ENCODE data around the gene G6PC3.
"Not testable (repeated sequence)": the region's sequence is repeated elsewhere in the genome, so short reads cannot be mapped to it uniquely, and the experiment has no call there.

G6PC3 gene

DNA sequence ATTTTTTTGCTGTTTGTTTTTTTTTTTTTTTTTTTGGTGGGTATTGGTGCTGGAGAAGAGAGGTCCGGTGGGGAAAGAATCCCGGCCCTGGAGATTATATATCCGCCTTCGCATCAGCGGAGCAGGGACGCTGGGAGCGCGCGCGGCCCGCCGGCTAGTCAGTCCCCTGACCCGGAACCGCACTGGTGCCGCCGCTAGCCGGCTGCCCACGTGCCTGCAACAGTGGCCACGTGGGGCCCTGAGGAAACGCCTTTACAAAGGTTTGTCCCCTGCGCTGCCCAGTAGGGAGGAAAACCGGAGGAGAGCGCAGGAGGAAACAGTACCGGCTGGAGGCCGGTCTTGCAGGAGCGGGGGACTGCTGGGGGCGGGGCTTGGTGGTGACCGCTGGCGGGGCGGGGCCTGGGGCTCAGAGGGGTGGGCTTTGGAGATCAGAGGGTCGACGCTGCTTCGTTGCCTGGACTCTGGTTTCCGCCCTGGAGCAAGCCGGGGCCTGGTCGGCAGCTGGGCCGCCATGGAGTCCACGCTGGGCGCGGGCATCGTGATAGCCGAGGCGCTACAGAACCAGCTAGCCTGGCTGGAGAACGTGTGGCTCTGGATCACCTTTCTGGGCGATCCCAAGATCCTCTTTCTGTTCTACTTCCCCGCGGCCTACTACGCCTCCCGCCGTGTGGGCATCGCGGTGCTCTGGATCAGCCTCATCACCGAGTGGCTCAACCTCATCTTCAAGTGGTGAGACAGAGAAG lies at the start of gene G6PC3:
Gene G6PC3, plus strand, starts transcription at position 281 of the 743 bp plus-strand sequence. Its CDS starts 231 bp downstream, at position 512.
- DNase-seq = peak; percentile 83 to 93
- Mint-ChIP-seq H3K4me1 (peaks cover 38% of the 10 kb centered on the region), H3K4me3 (peak within 1 kb of the TSS; percentile 90 to 97), H3K9me3 (no peaks in the 10 kb centered on the region), H3K27me3 (no peaks in the 10 kb centered on the region), H3K27ac (peak within 1 kb of the TSS; percentile 96 to 98)
- ATAC-seq = peak; percentile 89

- not testable (repeated sequence) for ATAC-seq, H3K4me3 Mint-ChIP-seq, H3K9me3 Mint-ChIP-seq, H3K4me1 Mint-ChIP-seq, H3K27ac Mint-ChIP-seq, DNase-seq, H3K27me3 Mint-ChIP-seq
These were observed 49.3 kb upstream of the G6PC3 start for GRCh38 chr17:44021227-44021626.

- Mint-ChIP-seq H3K4me1 (no peaks in the 10 kb centered on the region), H3K27ac (no peak overlapping the region), H3K9me3 (no peaks in the 10 kb centered on the region), H3K27me3 (no peaks in the 10 kb centered on the region), H3K4me3 (no peak overlapping the region)
- DNase-seq = no peak
- no peak for ATAC-seq
These were observed 48.3 kb upstream of the G6PC3 start for GRCh38 chr17:44022246-44022645.

GRCh38 chr17:44023545-44024270 lies 46.8 kb upstream of the G6PC3 start:
- ATAC-seq (peak; percentile 39), DNase-seq (no peak)
- Mint-ChIP-seq H3K27me3 (no peaks in the 10 kb centered on the region), H3K27ac (peak overlapping the region in 1 of 2 donors; percentile 49), H3K4me1 (no peaks in the 10 kb centered on the region), H3K9me3 (no peaks in the 10 kb centered on the region), H3K4me3 (no peak overlapping the region)

- H3K9me3 Mint-ChIP-seq = no peaks in the 10 kb centered on the region
- H3K4me1 Mint-ChIP-seq = no peaks in the 10 kb centered on the region
- H3K27ac Mint-ChIP-seq = no peak overlapping the region
These were observed 46.3 kb upstream of the G6PC3 start for GRCh38 chr17:44024271-44024663.

GRCh38 chr17:44024853-44025252 lies 45.7 kb upstream of the G6PC3 start:
- H3K4me1 Mint-ChIP-seq = no peaks in the 10 kb centered on the region
- no peaks in the 10 kb centered on the region for H3K9me3 Mint-ChIP-seq
- DNase-seq (no peak), ATAC-seq (no peak)
- H3K4me3 Mint-ChIP-seq = no peak overlapping the region
- no peak overlapping the region for H3K27ac Mint-ChIP-seq
- no peaks in the 10 kb centered on the region for H3K27me3 Mint-ChIP-seq

More at GRCh38 chr17:44024271-44024663, 46.3 kb upstream of the G6PC3 start:
- Mint-ChIP-seq H3K27me3 (no peaks in the 10 kb centered on the region), H3K4me3 (no peak overlapping the region)
- ATAC-seq (no peak), DNase-seq (no peak)

GRCh38 chr17:44029736-44030135 lies 40.8 kb upstream of the G6PC3 start:
- H3K4me1 Mint-ChIP-seq = peaks cover 8% of the 10 kb centered on the region
- peak overlapping the region in 1 of 2 donors; percentile 21 for H3K27ac Mint-ChIP-seq
- H3K9me3 Mint-ChIP-seq = no peaks in the 10 kb centered on the region

GRCh38 chr17:44030482-44030881 lies 40.1 kb upstream of the G6PC3 start:
- Mint-ChIP-seq H3K4me3 (no peak overlapping the region), H3K9me3 (no peaks in the 10 kb centered on the region), H3K4me1 (peaks cover 8% of the 10 kb centered on the region), H3K27me3 (no peaks in the 10 kb centered on the region), H3K27ac (no peak overlapping the region)
- no peak for ATAC-seq
- no peak for DNase-seq

More at GRCh38 chr17:44029736-44030135, 40.8 kb upstream of the G6PC3 start:
- no peak for ATAC-seq
- Mint-ChIP-seq H3K27me3 (no peaks in the 10 kb centered on the region), H3K4me3 (no peak overlapping the region)
- no peak for DNase-seq

DNA sequence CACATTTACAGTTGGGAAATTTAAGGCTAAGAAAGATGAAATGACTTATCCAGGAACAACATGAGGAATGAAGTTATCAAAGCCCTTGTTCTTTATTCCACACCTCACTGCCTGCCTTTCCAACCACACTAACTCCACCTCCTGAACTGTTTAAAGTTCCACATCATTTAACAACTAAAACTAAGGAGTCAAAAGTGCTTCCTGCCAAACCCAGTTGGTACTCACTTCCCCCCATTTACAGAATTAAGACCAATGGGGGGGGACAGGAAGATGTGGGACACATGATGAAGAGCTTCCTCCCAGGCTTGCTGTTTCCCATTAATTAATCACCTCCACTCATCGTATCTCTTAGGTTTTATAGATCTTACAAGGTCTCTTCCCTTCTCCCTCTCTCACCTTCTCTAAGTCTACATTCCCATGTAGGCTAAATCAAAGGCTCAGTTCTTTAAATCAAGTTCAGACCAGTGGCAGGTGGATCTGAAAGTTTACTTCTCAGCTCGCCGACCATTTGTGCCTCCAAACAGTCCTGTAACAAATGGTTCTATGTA lies 36.6 kb upstream of the G6PC3 start:
- peaks cover 8% of the 10 kb centered on the region for H3K4me1 Mint-ChIP-seq
- DNase-seq (no peak), ATAC-seq (no peak)
- no peak overlapping the region for H3K4me3 Mint-ChIP-seq
- H3K9me3 Mint-ChIP-seq = no peaks in the 10 kb centered on the region
- H3K27ac Mint-ChIP-seq = peak overlapping the region in 1 of 2 donors; percentile 5
- H3K27me3 Mint-ChIP-seq = no peaks in the 10 kb centered on the region

- not testable (repeated sequence) for H3K4me1 Mint-ChIP-seq, H3K4me3 Mint-ChIP-seq, H3K27me3 Mint-ChIP-seq, ATAC-seq, DNase-seq, H3K9me3 Mint-ChIP-seq, H3K27ac Mint-ChIP-seq
These were observed 35.8 kb upstream of the G6PC3 start for GRCh38 chr17:44034688-44035087.

DNA sequence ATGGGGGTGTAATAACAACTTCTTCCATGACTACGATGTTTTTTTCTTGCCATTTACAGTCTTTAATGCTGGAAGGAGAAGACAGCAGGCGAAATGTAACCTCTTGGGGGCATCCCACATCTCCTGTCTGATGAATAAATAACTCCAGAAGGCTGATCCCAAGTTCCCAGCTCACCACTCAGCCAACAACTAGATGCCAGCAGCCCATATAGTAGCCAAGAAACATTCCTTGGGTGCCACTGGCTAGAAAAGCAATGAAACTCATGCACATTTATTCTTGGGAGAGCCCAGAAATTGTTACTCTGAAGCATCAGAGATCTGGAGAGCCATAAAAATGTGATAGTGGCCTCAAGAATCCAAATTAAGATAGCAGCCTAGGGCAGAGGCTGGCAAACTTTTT lies 33.1 kb upstream of the G6PC3 start:
- no peak overlapping the region for H3K27ac Mint-ChIP-seq
- H3K4me3 Mint-ChIP-seq = no peak overlapping the region
- no peak for DNase-seq
- peaks cover 28% of the 10 kb centered on the region for H3K4me1 Mint-ChIP-seq
- H3K9me3 Mint-ChIP-seq = no peaks in the 10 kb centered on the region
- no peak for ATAC-seq
- H3K27me3 Mint-ChIP-seq = no peaks in the 10 kb centered on the region

- Mint-ChIP-seq H3K4me3 (no peak overlapping the region), H3K4me1 (peaks cover 36% of the 10 kb centered on the region), H3K27ac (peak overlapping the region in 1 of 2 donors; percentile 82), H3K9me3 (no peaks in the 10 kb centered on the region), H3K27me3 (no peaks in the 10 kb centered on the region)
- no peak for DNase-seq
- no peak for ATAC-seq
These were observed 31.9 kb upstream of the G6PC3 start for GRCh38 chr17:44038604-44039011.

- H3K27me3 Mint-ChIP-seq = no peaks in the 10 kb centered on the region
These were observed 30.5 kb upstream of the G6PC3 start for GRCh38 chr17:44039829-44040635.

GRCh38 chr17:44043272-44043696 lies 27.3 kb upstream of the G6PC3 start:
- ATAC-seq (no peak), DNase-seq (no peak)
- no peaks in the 10 kb centered on the region for H3K9me3 Mint-ChIP-seq
- H3K4me3 Mint-ChIP-seq = no peak overlapping the region
- H3K27me3 Mint-ChIP-seq = no peaks in the 10 kb centered on the region
- peak overlapping the region in 1 of 2 donors; percentile 71 for H3K27ac Mint-ChIP-seq
- peaks cover 27% of the 10 kb centered on the region for H3K4me1 Mint-ChIP-seq

More at GRCh38 chr17:44039829-44040635, 30.5 kb upstream of the G6PC3 start:
- Mint-ChIP-seq H3K27ac (peak overlapping the region in 1 of 2 donors; percentile 13), H3K9me3 (no peaks in the 10 kb centered on the region), H3K4me3 (no peak overlapping the region), H3K4me1 (peaks cover 27% of the 10 kb centered on the region)
- DNase-seq = no peak
- no peak for ATAC-seq

DNA sequence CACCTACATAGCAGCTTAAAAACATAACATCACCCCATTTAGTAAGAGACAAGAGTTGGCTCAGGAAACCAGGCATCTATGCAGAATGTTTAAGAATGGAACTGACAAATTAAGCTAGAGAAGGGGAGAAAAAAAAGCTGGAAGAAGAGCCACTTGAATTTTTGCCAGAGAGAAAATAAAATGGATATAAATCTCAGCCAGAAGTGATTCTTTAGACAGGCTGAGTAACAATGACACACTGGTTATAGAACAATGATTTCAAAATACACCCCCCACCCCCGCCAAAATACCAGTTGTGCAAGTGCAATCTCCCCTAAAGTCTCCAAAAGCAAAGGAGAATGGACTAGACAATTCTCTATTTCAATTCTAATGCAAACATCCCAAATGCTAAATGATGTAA lies 26.5 kb upstream of the G6PC3 start:
- DNase-seq (no peak), ATAC-seq (no peak)
- peaks cover 27% of the 10 kb centered on the region for H3K4me1 Mint-ChIP-seq
- H3K4me3 Mint-ChIP-seq = no peak overlapping the region
- H3K27me3 Mint-ChIP-seq = no peaks in the 10 kb centered on the region
- no peaks in the 10 kb centered on the region for H3K9me3 Mint-ChIP-seq
- peak overlapping the region in 1 of 2 donors; percentile 88 for H3K27ac Mint-ChIP-seq
